GM21390 (cell line): ENCODE data around the gene ZCCHC24.

ENCODE experiments used
- ATAC-seq: cut with Tn5 transposase; IDR thresholded peaks from one replicate; pipeline ENCODE4 v1.9.1; 2021; ENCODE audit not compliant: unreplicated experiment

The ZCCHC24 gene

GRCh38 chr10:79385804-79386531 lies 59.5 kb downstream of the ZCCHC24 start:
- no peak for ATAC-seq

DNA sequence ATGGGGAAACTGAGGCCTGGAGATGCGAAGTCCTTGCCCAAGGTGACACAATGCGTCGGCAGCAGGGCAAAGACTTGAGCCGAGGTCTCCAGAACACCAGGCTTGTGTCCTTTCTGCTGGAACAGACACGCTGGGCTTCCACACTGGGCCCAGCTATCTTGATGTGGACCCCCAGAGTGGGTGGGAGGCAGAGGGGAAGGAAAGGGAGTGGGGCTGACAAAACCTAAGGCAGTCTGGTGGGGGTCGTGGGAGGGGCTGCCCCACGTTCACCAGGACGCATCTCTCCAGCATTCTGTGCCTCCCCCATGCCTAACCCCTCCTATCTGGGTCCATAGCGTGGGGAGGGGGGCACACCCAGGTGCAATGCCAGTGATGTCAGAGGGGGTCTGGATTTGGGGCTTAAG lies 60.0 kb downstream of the ZCCHC24 start:
- no peak for ATAC-seq

GRCh38 chr10:79384773-79385391 lies 60.5 kb downstream of the ZCCHC24 start:
- ATAC-seq, result no peak

- no peak for ATAC-seq
Measured at GRCh38 chr10:79383974-79384606, 61.3 kb downstream of the ZCCHC24 start.

GRCh38 chr10:79382491-79382941 lies 62.9 kb downstream of the ZCCHC24 start:
- ATAC-seq, result no peak

DNA sequence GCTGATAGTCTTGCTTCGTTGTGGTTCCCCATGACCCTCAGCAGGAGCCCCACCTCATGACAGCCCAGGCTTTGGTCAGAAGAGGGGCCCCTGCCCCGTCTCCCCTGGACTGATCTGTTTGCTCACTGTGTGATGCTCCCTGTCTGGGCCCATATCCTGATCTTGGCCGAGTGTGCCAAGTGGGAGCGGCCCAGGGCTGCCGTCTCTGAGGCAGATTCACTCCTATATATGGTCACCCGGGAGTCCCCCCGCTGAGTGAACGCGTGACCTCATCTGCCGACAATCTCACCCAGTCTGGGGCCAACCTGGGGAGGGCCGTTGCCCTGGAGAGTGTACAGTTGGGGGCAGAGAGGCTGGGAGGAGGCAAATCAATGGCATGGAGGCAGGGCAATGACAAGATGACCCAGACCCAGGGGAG lies 63.6 kb downstream of the ZCCHC24 start:
- no peak for ATAC-seq

DNA sequence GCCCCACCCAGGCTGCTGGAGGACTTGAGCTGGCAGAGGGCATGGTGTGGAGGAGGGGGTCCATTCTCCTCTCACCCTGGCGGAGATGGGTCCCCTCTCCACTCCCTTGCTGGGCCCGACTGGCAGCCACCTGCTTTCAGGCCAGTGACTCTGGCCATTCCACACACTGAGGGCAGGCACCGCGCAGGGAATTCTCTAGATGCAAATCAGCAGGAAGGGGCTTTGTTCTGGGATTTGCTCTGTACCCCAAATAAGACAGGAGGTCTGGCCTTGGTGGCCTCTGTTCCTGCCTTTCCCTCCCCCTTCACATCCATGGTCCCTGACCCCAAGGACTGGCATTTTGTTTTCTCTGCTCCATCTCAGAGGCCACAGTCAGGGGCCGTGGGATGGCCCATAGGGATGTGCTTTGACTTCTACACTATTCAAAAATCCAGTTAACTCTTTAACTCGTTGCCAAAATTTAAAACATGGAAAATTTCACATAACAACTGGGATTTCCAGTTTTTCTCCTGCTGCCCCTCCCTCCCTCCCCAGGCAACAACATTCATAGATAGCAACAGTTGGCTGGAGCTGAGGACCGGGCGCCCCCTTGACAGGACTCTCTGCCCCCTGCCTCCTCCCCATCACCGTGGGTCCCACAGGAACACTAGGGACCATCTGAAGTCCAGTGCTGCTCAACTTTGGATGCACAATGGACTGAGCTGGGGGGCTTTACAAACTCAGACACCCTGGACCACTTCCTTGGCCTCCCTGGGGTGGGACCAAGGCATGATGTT lies 64.3 kb downstream of the ZCCHC24 start:
- no peak for ATAC-seq

DNA sequence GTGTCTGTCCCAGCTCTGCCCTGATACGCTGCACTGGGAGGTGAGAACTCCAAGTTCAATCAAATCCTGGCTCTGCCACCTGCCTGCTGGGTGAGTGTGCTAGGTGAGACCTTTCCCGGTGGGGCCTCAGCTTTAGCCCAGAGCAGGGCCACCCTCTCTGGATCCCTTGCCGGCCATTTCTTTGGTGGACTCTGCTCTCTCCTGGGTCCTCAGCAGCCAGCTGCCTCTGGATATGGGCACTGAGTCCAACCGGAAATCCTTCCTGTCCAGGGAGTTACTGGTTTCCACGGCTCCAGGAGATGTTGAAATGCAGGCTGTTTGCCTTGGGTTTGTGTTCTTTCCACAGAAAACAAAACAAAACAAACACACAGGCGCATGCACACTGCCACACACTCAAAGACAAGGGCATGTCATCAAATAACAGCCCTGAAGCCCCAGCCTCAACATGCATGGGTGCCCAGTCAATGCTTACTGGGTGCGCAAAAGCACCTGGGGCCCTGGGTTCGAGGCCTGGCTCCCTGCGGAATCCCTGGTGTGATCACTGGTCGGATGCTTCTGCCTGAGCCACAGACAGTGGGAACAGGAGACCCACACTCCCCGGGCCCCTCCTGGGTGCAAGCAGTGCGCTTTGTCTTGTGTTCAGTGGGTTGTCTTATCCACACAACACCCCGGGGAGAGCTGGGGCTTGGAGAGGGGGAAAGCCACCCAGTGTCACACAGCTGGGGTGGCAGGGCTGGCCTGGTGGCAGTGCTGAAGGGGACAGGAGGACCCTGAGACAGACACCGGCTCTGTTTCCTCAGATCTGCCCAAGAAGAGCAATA lies 65.1 kb downstream of the ZCCHC24 start:
- ATAC-seq, result no peak

DNA sequence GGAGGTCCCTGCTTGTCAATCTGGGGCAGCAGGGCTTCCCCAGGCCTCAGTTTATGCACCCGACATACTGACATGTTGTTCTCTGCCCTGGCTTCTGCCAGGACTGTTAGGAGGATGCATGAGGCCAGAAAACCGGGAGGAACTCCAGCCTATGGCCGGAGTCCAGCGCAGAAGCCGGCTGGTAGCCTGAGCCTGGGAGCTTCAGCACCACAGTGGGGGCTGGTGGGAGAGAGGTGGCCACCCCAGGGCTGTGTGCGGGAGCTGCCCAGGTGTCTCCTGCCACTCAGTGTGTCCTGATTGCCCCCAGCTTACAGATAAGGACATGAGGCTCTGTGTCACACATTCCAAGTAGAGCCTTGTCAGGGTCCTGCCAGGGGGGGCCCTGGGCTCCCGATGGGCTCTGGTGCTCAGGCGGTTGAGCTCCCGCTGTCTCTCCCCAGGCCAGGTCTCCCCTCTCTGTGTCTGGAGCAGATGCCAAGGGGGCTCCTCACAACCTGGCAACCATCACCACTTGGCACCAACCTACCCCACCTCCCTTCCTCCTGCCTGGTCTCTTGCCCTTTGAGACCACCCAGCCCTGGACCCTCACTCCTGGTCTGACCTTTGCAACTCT lies 65.8 kb downstream of the ZCCHC24 start:
- no peak for ATAC-seq

DNA sequence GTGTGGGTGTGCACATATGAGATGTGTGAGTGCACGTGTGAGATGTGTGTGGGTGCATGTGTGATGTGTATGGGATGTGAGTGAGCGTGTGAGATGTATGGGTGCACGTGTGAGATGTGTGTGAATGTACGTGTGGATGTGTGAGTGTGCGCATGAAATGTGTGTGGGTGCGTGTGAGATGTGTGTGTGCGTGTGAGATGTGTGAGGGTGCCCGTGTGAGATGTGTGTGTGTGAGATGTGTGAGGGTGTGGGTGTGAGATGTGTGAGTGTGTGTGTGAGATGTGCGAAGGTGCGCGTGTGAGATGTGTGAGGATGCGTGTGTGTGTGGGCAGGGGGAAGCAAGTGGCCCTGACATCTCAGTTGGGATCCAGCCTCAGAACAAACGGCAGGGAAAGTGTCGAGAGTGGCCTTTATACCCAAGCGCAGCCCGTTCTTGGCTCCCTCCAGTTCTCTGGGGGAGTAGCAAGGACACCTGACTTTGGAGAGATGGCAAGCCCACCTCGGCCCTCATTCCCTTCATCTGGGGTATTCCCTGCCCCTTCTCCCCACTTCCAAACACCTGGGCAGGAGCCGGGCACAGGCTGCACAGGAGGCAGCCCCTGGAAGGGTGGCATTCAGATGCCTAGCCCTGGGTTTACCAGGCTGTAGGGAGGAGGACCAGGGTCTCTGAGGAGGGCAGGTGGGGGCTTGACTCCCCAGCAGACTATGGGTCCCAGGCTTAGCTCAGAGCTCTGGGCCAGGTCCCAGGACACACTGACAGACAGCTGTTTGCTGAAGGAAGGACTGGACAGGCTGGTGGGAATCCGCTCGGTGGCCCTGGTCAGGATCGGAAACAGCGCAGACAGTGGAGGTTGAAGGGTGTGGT lies 66.5 kb downstream of the ZCCHC24 start:
- no peak for ATAC-seq

DNA sequence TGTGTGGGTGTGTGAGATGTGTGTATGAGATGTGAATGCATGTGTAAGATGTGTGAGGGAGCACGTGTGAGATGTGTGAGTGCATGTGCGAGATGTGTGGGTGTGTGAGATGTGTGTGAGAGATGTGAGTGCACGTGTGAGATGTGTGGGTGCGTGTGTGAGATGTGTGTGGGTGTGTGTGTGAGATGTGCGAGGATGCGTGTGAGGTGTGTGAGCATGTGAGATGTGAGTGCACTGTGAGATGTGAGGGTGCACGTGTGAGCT lies 67.1 kb downstream of the ZCCHC24 start:
- ATAC-seq, result no peak

DNA sequence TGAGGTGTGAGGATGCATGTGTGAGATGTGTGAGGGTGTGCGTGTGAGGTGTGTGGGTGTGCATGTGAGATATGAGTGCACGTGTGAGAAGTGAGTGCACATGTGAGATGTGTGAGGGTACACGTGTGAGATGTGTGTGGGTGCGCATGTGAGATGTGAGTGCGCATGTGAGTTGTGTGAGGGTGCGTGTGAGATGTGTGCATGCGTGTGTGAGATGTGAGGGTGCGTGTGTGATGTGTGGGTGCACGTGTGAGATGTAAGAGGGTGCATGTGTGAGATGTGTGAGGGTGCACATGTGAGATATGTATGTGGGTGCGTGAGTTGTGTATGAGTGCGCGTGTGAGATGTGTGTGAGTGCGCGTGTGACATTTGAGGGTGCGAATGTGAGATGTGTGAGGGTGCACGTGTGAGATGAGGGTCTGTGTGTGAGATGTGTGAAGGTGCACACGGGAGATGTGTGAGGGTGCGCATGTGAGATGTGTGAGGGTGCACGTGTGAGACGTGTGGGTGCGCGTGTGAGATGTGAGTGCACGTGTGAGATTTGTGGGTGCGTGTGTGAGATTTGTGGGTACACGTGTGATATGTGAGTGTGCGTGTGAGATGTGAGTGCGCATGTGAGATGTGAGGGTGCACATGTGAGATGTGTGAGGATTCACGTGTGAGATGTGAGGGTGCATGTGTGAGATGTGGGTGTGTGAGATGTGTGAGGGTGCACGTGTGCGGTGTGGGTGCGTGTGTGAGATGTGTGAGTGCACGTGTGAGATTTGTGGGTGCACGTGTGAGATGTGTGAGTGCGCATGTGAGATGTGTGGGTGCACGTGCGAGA lies 67.7 kb downstream of the ZCCHC24 start:
- ATAC-seq, result no peak

DNA sequence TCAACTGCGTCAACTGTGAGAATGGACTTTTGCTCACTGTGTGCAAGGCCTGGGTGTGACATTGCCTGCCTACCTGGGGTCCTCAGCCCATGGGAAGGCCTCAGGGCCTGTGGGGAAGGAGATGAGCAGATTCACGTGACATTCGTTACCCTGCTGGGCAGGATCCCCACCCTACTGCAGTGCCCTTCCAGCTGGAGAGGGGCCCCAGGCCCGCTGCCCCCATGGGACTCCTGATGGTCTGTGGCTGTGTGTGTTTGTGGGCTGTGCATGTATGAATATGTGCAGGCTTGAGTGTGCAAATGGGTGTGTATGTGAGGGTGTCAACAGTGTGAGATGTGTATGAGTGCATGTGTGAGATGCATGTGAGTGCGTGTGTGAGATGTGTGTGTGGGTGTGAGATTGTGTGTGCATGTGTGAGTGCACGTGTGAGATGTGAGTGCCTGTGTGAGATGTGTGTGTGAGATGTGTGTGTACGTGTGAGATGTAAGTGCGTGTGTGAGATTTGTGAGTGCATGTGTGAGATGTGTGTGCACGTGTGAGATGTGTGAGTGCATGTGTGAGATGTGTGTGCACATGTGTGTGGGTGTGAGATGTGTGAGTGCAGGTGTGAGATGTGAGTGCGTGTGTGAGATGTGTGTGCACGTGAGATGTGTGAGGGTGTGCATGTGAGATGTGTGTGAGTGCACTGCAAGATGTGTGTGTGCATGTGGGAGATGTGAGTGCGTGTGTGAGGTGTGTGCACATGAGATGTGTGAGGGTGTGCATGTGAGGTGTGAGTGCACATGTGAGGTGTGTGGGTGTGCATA lies 68.5 kb downstream of the ZCCHC24 start:
- ATAC-seq, result no peak

DNA sequence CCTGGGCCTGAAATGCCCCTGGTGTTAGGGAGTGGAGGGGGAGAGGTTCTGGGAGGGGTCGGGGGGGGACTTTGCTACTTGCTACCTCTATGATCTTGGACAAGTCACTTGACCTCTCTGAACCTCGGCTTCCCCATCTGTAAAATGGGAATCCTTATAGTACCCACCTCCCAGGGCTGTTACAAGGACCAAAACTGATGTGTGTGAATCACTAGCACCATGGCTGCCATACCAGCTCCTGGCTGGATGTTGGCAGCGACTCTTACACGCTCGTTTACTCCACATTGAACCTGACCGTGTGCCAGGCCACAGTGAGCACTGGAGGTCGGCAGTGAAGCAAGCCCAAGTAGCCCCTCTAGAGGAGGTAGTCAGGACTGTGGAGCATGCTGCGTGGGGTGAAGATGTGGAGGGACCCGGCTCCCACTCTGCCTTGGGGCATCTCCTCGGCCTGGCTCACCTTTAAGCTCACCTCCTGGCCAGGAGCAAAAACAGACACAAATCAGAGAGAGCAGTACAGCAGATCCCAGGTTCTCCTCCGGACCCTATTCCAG lies 69.3 kb downstream of the ZCCHC24 start:
- ATAC-seq, result no peak

DNA sequence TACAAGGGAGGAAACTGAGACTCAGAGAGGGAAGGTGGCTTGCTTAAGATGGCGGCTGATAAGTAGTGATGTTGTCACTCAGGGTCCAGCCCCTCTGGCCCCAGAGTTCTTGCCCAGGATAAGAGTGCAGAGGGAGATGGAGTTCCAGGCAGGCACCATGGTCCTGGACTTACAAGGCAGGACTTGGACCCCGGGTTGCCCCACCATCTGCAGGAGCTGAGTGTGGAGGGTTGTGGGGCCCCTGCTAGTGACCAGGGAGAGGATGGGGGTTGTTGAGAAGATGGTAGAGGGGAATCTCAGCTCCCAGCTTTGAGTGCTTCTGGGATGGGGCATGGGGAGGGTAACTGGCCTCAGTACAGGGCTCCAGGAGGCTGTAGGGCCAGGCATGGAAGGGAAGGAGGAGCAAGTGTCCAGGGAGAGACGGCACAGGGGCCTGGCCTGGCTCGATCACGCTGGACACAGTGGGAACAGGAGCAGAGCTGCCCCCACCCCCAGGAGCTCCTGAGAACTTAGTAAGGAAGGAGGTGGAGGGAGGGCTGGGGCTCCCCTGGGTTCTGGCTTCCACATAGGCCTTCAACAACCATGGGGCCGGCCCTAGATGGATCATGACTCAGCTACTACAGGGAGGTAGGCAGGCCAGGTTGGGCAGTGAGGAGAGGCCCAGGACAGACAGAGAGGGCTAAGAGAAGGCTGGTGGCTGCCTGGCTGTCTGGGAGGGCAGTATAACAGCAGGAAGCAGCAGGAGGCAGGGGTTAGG lies 69.9 kb downstream of the ZCCHC24 start:
- ATAC-seq, result no peak

GRCh38 chr10:79374312-79375191 lies 70.9 kb downstream of the ZCCHC24 start:
- no peak for ATAC-seq
